ENCODE data around the gene ARHGAP11B.
"Not testable (repeated sequence)": the region's sequence is repeated elsewhere in the genome, so short reads cannot be mapped to it uniquely, and the experiment has no call there.

Gene ARHGAP11B

GRCh38 chr15:30625436-30626193, at the start of gene ARHGAP11B:
ARHGAP11B (plus strand) TSS chr15:30626128.
- FAIRE-seq = peak; percentile 85

DNA sequence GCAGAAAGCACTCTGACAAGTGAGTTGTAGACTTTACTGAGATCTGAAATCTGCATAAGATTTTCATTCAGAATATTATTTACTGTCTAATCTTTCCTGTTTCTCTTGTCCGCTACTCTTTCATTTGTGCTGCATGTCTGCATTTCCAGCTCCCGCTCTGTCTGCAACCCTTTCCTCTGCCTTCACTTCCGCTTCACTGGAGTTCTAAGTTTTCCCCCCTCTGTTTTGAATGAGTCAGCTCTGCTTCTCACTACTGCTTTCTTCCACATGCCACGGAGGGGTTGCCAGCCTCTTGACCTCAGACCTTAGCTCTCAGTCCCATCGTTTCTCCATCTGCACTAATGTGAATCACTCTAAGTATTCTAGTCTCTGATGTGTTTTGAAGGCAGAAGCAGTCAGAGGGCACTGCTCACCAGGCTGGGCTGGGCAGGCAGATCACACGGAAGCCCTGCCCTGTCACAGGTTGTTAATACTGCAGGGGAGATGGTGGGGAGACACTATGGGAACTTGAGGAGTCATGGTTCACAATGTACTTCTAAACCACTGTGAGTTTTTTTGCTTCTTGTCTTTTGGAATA, 46.4 kb upstream of the ARHGAP11B start:
- FAIRE-seq = not testable (repeated sequence)

DNA sequence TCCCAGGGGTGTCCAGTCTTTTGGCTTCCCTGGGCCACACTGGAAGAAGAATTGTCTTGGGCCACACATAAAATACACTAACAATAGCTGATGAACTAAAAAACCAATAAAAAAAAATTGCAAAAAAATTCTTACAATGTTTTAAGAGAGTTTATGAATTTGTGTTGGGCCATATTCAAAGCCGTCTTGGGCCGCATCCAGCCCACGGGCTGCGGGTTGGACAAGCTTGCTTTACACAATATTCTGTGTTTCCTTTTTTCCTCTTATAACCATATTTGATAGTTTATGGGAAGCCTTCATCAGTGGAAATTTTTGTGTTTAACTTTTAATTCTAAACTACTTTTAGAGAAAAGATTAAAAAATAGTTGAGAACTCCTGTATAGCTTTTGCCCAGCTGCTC, 45.2 kb upstream of the ARHGAP11B start:
- not testable (repeated sequence) for FAIRE-seq

GRCh38 chr15:30598953-30599352, 27.0 kb upstream of the ARHGAP11B start:
- FAIRE-seq = peak; percentile 88

- not testable (repeated sequence) for FAIRE-seq
These were observed 22.1 kb upstream of the ARHGAP11B start, which contains the start of gene GOLGA8H for GRCh38 chr15:30603796-30604195. GOLGA8H (plus strand) TSS chr15:30604028; CDS start chr15:30604126, 98 bp downstream.

DNA sequence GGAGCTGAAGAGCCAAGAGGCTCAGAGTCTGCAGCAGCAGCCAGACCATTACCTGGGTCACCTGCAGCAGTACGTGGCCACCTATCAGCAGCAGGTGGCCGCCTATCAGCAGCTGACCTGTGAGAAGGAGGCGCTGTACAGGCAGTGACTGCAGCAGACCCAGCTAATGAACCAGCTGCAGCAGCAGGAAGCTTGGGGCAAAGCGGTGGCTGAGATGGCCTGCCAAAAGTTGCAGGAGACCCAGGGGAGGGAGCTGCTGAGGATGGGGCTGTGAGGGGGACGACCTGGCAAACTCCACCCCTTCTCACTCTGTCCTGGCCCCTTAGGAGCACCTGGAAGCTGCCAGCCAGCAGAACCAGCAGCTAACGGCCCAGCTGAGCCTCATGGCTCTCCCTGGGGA, 13.7 kb upstream of the ARHGAP11B start:
- not testable (repeated sequence) for FAIRE-seq

GRCh38 chr15:30621342-30621741, 4.6 kb upstream of the ARHGAP11B start:
- peak; percentile 53 for FAIRE-seq

- FAIRE-seq = not testable (repeated sequence)
These were observed 252 bp downstream of the ARHGAP11B start for GRCh38 chr15:30626194-30626565.

DNA sequence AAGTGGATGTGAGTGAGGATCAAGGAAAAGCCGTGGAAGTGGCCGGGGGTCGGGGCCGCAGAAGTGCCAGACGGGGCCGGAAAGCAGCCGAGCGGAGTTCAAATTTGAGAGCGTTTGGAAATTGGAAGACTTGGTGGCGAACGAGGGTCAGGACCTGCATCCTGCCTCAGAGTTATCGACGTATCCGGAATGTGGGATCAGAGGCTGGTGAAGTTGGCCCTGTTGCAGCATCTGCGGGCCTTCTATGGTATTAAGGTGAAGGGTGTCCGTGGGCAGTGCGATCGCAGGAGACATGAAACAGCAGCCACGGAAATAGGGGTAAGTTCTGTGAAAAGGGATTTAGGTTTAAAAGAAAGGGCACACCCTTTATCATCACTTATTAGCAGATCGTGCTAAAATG, 704 bp downstream of the ARHGAP11B start:
- not testable (repeated sequence) for FAIRE-seq

GRCh38 chr15:30650012-30650929, 24.3 kb downstream of the ARHGAP11B start:
- FAIRE-seq = no peak

GRCh38 chr15:30661154-30661553, 35.2 kb downstream of the ARHGAP11B start:
- FAIRE-seq = peak; percentile 93

- not testable (repeated sequence) for FAIRE-seq
These were observed 43.7 kb downstream of the ARHGAP11B start for GRCh38 chr15:30669621-30670020.

GRCh38 chr15:30670056-30670455, 44.1 kb downstream of the ARHGAP11B start:
- FAIRE-seq = no peak

- FAIRE-seq = no peak
These were observed 45.4 kb downstream of the ARHGAP11B start for GRCh38 chr15:30671309-30671708.

- FAIRE-seq = no peak
These were observed 49.2 kb downstream of the ARHGAP11B start for GRCh38 chr15:30675126-30675525.

GRCh38 chr15:30675891-30676290, 50.0 kb downstream of the ARHGAP11B start:
- not testable (repeated sequence) for FAIRE-seq

- FAIRE-seq = not testable (repeated sequence)
These were observed 55.1 kb downstream of the ARHGAP11B start for GRCh38 chr15:30680997-30681396.

DNA sequence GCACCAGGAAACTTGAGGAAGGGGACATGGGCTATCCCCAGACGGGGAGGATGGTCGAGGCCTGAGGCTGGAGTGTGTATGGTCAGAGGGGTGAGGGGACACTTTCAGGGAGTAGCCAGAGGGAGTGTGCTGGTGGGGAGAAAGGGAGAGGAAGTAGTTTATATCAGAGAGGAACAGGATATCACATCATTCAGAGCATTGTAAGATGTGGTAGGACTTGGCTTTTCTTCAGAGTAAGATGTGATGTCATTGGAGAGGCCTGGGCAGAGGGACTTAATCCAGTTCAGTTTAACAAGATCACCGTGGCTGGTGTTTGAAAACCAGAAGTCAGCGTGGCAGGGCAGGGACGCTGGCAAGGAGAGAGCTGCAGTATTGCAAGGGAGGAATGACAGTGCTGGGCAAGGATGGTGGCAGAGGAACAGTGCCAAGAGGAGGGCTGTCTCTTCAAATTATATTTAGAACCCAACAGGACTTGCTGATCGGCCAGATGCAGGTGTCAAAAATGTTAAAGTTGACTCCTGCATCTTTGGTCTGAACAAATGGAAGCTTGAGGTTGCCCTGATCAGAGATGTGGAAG, 59.9 kb downstream of the ARHGAP11B start:
- not testable (repeated sequence) for FAIRE-seq

- not testable (repeated sequence) for FAIRE-seq
These were observed 60.7 kb downstream of the ARHGAP11B start for GRCh38 chr15:30686651-30687050.
